Right ventricle myocardium inferior (tissue), 1 donor: ENCODE results near the gene TEX14. TPM values are rescaled to one million over a fixed set of nuclear protein-coding genes. Genes with fewer than 3 reads are reported as not detected.
"Not testable (repeated sequence)": the region's sequence is repeated elsewhere in the genome, so short reads cannot be mapped to it uniquely, and the experiment has no call there.

ENCODE experiments used
- ATAC-seq: fragments of 200-7000 bp; cut with Tn5 transposase; one replicate; pipeline ENCODE4 v1.9.1; 2020; ENCODE audit warnings: mild to moderate bottlenecking, moderate library complexity
- DNase-seq: peaks from one replicate; pipeline ENCODE4 v3.0.0; 2021; ENCODE audit errors: missing footprints
- intact Hi-C: fragments of 100-400 bp; cut with DNase I; formaldehyde crosslinking; loops from one replicate; pipeline ENCODE4 v1.11.0; 2022
- total RNA-seq: library from RNA; stranded (reverse); fragmentation: NEBNext Ultra II Directional; extraction: Animal tissue kit (Norgen Biotek cat#: 25700); gene quantifications from one replicate; pipeline ENCODE4 v1.2.1, GENCODE V29; 2021
- donor health status: DM: no; HTN: yes; CAD: no; lungs with severe emphysema.

Gene TEX14
- total RNA-seq, 1 donor from 2014 or later: 0.30 TPM

DNA sequence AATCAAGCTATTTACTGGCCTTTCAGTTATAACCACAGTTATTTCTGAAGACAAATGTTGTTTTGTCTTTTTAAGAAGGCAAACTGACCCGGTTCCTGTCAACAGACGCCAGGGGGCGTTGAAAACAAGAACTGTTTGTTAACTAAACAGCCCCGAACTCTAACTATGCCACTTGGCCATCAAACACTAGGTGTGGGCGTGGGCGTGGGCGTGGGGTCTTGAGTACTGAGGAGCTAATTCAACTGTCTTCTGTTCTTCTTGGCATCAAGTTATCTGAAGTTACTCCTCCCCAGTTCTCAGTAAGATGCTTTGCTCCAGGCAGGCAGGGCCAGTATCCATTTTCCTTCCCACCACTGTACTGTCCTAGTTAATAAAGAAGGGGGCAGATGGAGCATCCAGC lies 114.1 kb downstream of the TEX14 start:
- no peak for DNase-seq
- ATAC-seq: peak; percentile 50
- intact Hi-C loops: loop anchor here (5.0 kb wide), 2 partner anchors 40 to 60 kb away; no protein-coding TSS in a partner anchor

GRCh38 chr17:58576679-58577367 lies 115.0 kb downstream of the TEX14 start:
- DNase-seq (no peak), ATAC-seq (no peak)
- intact Hi-C loops: loop anchor here (5.0 kb wide), 2 partner anchors 40 to 60 kb away; no protein-coding TSS in a partner anchor

DNA sequence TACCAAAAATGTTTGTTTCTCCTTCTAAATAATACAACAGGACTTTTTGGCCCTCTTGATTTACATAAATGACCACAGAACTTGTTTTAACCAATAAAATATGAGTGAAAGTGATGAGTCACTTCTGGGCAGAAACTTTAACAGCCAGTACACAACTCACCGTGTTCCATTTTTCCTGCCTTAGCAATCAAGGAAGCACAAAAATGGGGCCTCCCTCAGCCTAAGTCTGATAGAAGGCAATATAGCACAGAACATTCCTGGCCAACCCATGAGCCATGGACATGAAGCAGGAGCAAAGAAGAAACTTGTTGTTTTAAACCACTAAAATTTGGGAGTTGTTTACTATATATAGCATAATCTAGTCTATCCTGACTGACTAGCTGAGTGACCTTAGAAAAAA lies 116.3 kb downstream of the TEX14 start:
- DNase-seq: no peak
- ATAC-seq: no peak
- intact Hi-C loops: loop anchor here (5.0 kb wide), 2 partner anchors 38 to 58 kb away; no protein-coding TSS in a partner anchor

- intact Hi-C loops: no loop called here
- no peak for ATAC-seq
These were observed 117.8 kb downstream of the TEX14 start for GRCh38 chr17:58574025-58574424.

DNA sequence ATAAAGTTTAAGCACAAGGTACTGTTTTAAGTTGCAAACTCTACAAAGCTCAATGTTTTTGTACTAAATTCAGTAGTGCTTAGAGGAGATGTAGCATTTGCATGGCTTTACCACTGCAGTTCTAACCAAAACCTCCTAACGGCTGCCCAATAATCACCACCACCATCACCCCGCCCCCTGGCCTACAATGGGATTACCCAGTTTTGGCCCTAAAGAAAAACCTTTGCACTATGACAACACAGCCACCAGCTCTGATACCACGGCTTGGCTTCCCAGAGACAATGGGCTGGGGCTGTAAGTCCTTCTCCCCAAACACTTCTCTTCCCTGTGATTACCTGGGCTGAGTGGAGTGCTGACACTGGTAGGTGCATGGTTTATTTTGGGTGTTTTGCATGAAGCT lies 119.0 kb downstream of the TEX14 start:
- intact Hi-C loops: no loop called here
- ATAC-seq (no peak), DNase-seq (no peak)

More at GRCh38 chr17:58574025-58574424, 117.8 kb downstream of the TEX14 start:
- no peak for DNase-seq

DNA sequence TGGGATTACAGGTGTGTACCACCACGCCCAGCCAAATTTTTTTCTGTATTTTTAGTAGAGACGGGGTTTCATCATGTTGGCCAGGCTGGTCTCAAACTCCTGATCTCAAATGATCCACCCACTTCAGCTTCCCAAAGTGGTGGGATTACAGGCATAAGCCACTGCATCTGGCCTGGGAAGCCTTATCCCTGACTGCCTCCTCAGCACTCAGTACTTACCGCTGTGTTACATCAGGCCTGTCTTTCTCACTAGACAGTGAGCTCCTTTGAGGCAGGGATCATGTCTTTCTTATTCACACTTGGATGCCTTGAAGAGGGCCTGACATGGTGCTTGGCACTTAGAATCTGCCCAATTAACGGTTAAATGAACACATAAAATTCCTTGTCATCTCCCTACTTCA lies 121.1 kb downstream of the TEX14 start:
- intact Hi-C loops: no loop called here
- ATAC-seq (no peak), DNase-seq (no peak)

DNA sequence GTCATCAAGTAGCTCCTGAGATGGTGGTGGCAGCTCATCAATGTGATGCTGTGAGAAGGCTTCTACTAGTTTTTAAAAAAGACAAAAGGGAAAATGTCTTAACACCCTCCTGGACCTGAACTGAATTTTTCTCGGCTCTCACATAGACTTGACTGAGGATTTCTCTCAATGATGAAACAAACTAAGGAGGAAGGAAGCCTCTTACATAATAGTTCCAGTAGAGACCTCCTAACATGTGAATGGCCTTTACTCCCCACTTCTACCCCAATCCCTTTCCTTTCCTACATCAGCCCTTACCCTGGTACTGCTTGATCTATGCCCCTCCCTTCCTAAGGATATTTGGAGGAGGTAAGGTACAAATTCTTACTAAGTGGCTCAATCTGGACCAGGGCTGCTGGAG lies 122.6 kb downstream of the TEX14 start:
- ATAC-seq (no peak), DNase-seq (no peak)
- intact Hi-C loops: no loop called here

GRCh38 chr17:58568044-58568799 lies 123.6 kb downstream of the TEX14 start:
- intact Hi-C loops: no loop called here
- DNase-seq (no peak), ATAC-seq (no peak)

DNA sequence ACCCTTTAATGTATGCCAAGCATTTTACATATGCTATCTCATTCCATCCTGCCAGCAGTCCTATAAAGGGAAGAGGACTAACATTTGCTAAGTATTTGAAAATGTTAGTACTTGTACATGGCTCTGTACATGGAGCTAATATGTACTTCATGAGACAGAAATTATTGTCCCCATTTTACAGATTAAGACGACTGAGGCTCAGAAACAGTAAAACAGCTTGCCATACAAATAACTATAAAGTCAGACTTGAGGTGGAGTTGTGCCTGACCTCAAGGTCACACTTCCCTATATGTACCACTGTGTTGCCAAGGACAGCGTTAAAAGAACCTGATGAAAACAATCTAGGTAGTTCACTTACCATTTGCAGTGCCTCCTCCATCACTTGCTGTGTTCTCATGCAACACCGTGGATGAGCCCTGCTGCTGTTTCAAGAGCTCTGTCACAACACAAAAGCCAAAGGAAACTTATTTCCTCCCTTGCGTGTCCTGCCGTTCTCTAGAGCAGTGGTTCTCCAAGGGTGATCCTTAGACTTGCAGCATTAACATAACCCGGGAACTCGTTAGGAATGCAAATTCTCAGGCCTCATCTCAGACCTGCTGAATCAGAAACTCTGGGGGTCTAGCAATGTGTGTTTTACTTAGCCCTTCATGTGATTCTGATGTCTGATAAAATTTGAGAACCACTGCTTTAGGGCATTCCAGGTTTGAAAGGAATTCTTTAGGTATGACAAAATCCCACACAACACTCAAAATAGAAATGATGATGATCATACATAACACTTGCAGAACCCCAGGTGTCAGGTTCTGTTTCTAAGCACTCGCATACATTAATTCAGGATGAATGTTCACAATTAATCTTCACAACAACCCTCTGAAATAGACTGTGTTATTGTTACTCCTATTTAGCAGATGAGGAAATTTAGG lies 126.2 kb downstream of the TEX14 start:
- ATAC-seq: no peak
- intact Hi-C loops: no loop called here
- no peak for DNase-seq

GRCh38 chr17:58564971-58565370 lies 126.9 kb downstream of the TEX14 start:
- intact Hi-C loops: no loop called here
- no peak for DNase-seq
- no peak for ATAC-seq

- intact Hi-C loops: no loop called here
- ATAC-seq (no peak), DNase-seq (no peak)
These were observed 127.6 kb downstream of the TEX14 start for GRCh38 chr17:58564243-58564642.

DNA sequence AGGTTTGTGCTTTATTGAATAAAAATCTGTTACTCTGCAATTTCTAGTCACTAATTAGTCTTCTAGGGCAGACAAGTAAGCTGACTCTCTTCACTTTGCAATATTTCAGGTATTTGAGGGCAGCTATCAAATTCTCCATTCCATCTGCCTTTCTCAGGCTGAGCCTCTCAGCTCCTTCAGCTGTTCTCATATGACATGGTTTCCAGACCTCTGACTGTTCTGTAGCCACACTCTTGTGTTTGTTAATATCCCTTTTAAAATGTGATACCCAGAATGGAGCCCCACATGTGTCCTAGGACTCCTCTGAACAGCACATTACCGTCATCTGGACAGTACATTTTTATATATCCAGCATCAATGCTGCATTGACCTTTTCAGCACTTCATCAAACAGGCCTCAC lies 131.3 kb downstream of the TEX14 start:
- intact Hi-C loops: no loop called here
- DNase-seq (no peak), ATAC-seq (no peak)

DNA sequence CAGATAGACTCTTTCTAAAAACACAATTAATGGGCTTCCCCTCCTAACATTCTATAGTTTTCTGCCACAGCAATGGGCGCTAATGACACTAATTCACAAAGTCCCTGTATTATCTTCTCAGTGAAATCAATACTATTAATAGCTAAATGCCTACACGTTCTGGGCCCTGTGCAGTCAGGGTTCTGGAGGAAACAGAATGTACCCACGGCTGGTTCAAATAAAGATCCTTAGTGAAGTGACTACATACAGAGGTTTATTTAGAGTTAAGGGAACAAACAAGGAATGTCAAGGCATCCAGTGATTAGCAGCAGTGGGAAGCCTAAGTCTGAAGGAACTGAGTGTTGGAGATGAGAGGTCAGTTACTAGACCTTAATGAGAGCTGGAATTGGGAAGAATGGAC lies 133.9 kb downstream of the TEX14 start:
- intact Hi-C loops: no loop called here
- ATAC-seq (peak; percentile 60), DNase-seq (no peak)

- intact Hi-C loops: no loop called here
- ATAC-seq (no peak), DNase-seq (no peak)
These were observed 135.0 kb downstream of the TEX14 start for GRCh38 chr17:58556833-58557250.

DNA sequence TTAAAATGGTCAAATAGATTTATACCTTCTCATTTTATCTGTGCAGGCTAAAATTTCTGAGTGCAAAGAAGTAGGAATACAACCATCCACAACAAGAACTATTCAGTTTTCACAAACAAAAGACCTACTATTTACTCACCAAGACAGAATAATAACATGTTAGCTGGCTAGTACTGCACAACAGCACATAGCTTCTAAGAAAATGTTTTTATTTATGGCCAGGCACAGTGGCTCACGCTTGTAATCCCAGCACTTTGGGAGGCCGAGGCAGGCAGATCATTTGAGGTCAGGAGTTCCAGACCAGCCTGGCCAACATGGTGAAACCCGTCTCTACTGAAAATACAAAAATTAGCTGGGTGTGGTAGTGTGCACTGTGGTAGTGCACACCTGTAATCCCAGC lies 136.7 kb downstream of the TEX14 start:
- DNase-seq, ATAC-seq, intact Hi-C loops: not testable (repeated sequence)

DNA sequence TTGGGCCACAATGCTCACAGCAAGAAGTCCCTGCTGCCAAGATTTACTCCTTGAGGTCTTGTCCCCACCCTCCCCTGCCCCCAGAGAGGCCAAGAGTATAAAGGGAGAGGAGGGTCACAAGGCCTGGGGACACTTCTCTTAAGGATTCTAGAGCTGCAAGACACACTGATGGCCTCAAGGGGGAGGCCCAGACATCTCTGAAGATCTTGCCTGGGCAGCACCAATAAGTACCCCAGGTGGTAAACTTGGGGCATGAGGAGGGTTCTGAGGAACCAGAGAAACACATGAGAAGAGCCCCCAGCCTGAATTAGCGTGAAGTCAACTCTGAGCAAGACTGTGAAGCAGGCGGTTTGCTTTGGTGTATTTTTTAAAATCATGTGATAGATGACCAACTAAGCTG lies 150.6 kb downstream of the TEX14 start:
- ATAC-seq (no peak), DNase-seq (no peak)
- intact Hi-C loops: no loop called here

GRCh38 chr17:58539698-58540097 lies 152.1 kb downstream of the TEX14 start:
- ATAC-seq: no peak
- DNase-seq: no peak
- intact Hi-C loops: loop anchor here (5.0 kb wide), 1 partner anchor 38 kb away; no protein-coding TSS in a partner anchor

DNA sequence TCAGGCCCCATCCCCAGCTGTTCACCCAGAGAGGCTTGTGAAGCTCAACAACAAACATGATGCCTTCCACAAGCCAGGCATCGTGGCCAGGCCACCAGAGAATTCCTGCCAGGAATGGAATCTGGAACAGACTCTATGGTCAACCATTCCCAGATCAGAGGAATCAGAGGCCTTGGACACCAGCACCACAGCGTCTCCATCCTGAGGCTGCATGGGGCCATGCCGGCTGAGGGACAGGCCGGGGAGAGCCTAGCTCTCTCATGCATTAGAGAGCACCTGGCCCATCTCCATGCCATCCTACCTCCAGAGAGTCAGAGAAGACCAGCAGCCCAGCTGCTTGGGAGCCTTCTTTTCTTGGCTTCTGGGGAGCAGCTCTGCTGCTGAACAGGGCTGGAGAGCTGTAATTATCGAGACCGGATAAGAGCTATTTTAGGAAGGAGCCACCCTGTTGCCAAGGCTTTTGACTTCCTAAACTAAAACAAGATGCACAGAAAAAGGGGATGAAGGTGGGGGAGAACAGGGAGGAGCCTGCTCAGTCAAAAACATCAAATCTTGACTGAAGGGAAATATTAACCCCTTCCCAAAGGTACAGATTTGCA lies 152.9 kb downstream of the TEX14 start:
- intact Hi-C loops: loop anchor here (5.0 kb wide), 1 partner anchor 38 kb away; no protein-coding TSS in a partner anchor
- ATAC-seq (peak; percentile 41), DNase-seq (no peak)

DNA sequence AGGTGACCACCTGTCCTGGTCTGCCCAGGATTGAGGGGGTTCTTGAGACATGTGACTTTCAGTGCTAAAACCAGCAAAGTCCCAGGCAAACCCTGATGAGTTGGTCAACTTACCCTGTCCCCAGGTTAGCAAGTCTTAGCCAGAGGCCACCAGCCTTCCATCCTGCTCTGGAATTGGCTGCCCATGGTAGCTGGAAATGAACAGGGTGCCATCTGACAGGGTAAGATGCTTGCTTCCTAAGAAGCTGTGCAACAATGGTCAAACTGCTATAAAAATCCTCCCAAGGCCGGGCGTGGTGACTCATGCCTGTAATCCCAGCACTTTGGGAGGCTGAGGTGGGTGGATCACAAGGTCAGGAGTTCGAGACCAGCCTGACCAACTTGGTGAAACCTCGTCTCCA lies 154.6 kb downstream of the TEX14 start:
- DNase-seq (no peak), ATAC-seq (no peak)
- intact Hi-C loops: loop anchor here (5.0 kb wide), 1 partner anchor 40 kb away; no protein-coding TSS in a partner anchor
